Memory B cell (primary cell): ENCODE measurements around the gene NBEAL2.

Experiments
- ATAC-seq: fragments of 150-1000 bp; cut with Tn5 transposase; 2 replicates; pipeline ENCODE4 v1.10.0; 2021; ENCODE audit warnings: low read depth, mild to moderate bottlenecking, moderate library complexity
- DNase-seq, 2 donors: peaks; one replicate each; pipeline ENCODE4 v3.0.0; 2022; ENCODE audit warnings: low spot score in 2 of 2
- H3K27ac Mint-ChIP-seq: one replicate; pipeline ENCODE4 v1.8.0; 2022; ENCODE audit warnings: mild to moderate bottlenecking, moderate library complexity, mixed read lengths
- H3K27me3 Mint-ChIP-seq: one replicate; pipeline ENCODE4 v1.8.0; 2022; ENCODE audit warnings: mixed read lengths
- H3K36me3 Mint-ChIP-seq: one replicate; pipeline ENCODE4 v1.8.0; 2022; ENCODE audit warnings: mild to moderate bottlenecking, mixed read lengths
- H3K4me1 Mint-ChIP-seq: one replicate; pipeline ENCODE4 v1.8.0; 2022; ENCODE audit warnings: mixed read lengths
- H3K4me3 Mint-ChIP-seq: one replicate; pipeline ENCODE4 v1.8.0; 2022; ENCODE audit warnings: mild to moderate bottlenecking, moderate library complexity, mixed read lengths
- H3K9me3 Mint-ChIP-seq: one replicate; pipeline ENCODE4 v1.8.0; 2022; ENCODE audit warnings: mixed read lengths

Gene NBEAL2

DNA sequence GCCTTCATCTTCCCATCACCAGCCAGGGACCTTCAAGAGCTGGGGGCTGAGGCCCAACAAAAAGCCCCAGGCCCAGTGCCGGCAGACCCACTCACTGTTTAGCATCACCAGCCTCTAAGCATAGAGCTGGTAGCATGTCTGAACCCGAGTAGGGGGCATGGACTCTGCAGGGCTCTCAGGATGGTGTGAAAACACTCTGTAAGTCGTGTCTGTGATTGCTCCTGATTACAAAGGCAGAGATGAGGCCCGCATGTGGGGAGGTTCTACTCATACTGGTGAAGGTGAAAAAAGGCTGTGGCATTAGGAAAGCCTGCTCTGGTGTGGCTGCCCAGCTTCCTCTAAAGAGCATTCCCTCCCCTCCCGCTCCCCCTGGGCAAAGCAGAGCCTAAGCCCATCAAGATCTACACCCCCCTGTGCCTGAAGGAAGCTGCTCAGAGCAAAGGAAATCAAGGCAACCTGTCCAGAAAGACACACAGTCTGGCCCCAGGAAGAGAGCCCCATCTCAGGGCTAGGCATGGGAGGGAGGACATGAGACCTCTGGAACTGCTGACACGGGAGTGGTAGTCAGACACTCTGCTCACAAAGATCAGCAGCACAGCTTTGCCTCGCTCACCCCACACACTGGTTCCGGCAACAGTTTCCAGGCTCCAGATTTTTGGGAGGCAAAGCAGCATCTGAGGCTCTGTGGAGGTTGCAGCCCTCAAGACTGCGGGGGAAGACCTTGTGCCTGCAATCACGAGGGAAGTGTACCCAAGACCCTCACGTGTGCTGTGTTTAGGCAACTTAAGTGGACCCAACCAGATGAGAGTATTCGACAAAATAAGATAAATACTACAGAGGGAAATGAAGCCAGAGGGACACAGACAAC lies 39.7 kb upstream of the NBEAL2 start:
- Mint-ChIP-seq H3K4me3 (peak overlapping the region; percentile 39), H3K4me1 (peaks cover 54% of the 10 kb centered on the region)

GRCh38 chr3:46942076-46942475 lies 37.4 kb upstream of the NBEAL2 start:
- H3K36me3 Mint-ChIP-seq, result peaks cover 29% of the 10 kb centered on the region
- ATAC-seq (no peak), DNase-seq (no peak)
- H3K27me3 Mint-ChIP-seq, result no peaks in the 10 kb centered on the region
- no peaks in the 10 kb centered on the region for H3K9me3 Mint-ChIP-seq
- peaks cover 55% of the 10 kb centered on the region for H3K4me1 Mint-ChIP-seq
- peak overlapping the region; percentile 78 for H3K27ac Mint-ChIP-seq
- no peak overlapping the region for H3K4me3 Mint-ChIP-seq

More for the DNA sequence above, 39.7 kb upstream of the NBEAL2 start:
- no peak for ATAC-seq
- H3K36me3 Mint-ChIP-seq, result peaks cover 25% of the 10 kb centered on the region
- peak overlapping the region; percentile 90 for H3K27ac Mint-ChIP-seq
- H3K9me3 Mint-ChIP-seq, result no peaks in the 10 kb centered on the region
- no peaks in the 10 kb centered on the region for H3K27me3 Mint-ChIP-seq
- no peak for DNase-seq

DNA sequence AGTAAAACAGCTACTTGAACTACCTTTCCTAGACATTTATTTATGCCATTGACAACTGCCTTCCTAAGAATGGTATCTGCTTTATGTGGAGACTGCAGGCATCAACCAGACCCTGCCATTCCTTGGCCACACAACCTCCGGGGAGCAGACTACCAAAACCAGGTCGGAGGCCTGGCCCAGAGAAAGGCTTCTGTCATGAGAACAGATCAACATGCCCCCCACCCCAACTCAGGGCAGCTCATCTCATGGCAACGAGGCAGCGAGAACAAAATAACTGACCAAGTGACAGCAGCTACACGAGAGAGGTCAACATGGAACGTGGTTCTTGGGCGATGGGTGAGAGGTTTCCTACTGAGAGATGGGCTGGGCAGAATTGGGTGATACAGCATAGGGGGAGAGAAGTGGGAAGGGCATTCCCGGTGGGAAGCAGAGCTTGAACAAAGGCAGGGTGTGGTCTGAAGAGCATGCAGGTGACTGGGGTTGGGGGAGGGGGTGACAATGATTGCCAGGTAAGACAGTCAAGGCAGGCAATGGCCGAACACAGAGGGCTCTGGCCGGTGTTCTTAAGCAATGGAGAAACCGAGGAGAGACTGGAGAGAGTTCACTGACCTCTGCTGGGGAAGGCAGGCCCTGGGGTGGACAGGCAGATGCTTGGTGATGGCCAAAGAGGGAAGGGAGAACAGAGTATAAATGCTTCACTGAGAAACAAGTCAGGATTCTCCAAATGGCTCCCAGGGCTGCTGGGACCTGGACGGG lies 36.8 kb upstream of the NBEAL2 start:
- Mint-ChIP-seq H3K9me3 (no peaks in the 10 kb centered on the region), H3K4me3 (peak overlapping the region; percentile 1), H3K36me3 (peaks cover 31% of the 10 kb centered on the region), H3K4me1 (peaks cover 58% of the 10 kb centered on the region), H3K27me3 (no peaks in the 10 kb centered on the region), H3K27ac (peak overlapping the region; percentile 78)
- DNase-seq, result no peak
- ATAC-seq, result no peak

DNA sequence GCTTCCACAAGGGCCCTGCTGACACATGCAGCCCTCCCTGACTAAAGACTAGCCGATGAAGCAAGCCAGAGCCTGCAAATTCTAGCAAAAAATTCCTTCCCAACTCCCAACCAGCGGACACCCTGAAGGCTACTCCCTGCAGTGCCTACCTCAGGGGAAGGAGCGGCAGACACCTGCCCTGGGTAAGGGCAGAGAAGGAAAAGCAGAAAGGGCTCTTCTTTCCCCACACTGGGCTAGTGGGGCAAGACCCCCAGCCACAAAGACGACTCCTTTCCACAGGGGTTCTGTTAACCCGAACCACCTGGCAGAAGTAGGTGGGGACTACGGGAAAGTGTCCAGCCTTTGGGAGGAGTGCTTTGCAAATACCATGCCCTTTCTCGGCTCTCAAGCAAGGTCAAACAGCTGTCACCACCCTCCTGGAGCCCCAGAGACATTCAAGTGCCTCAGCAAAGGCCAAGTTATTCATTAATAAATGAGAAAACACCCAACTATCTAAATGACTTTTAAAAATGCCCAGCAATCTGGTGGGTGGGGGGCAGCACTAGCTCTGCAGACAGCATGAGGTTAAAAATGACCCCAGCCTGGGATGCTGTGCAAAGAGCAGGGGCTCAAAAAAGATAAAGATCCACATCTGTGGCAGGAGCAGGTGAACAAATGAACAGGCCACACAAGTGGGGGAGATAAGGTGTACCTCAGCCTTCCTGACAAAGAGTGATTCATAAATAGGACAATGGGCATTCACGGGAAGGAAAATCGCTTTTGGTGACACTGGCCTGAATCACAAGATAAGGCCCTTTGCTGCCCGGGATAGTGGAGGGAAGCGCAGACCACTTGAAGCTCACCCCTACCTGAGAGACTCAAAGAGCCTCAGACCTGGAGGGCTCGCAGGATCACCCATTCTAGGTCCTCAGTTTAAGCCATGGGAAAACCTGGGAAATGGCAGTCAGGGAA lies 36.0 kb upstream of the NBEAL2 start:
- no peak overlapping the region for H3K4me3 Mint-ChIP-seq
- no peak for ATAC-seq
- H3K4me1 Mint-ChIP-seq, result peaks cover 59% of the 10 kb centered on the region
- peaks cover 28% of the 10 kb centered on the region for H3K36me3 Mint-ChIP-seq
- DNase-seq, result no peak
- peak overlapping the region; percentile 78 for H3K27ac Mint-ChIP-seq
- no peaks in the 10 kb centered on the region for H3K9me3 Mint-ChIP-seq
- no peaks in the 10 kb centered on the region for H3K27me3 Mint-ChIP-seq

DNA sequence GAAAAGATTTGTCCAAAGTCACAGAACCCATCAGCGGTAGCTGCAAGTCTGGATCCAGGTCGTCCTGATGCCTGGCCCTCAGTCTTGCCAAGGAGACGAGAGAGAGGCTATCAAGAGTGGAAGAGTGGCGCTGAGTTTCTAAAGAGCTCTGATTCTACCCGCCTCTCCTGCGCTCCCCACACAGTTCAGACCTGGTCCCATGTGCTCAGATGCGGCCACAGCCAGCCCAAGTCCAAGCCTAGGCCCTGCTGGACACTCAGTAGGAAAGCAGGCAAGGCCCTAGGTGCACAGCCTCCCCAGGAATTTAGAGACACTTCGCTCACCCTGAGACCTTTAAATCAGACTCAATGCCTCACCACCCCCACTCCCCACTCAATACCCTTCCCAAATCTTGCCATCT lies 35.3 kb upstream of the NBEAL2 start:
- ATAC-seq (no peak), DNase-seq (no peak)
- Mint-ChIP-seq H3K4me3 (no peak overlapping the region), H3K36me3 (peaks cover 25% of the 10 kb centered on the region), H3K9me3 (no peaks in the 10 kb centered on the region), H3K27ac (peak overlapping the region; percentile 55), H3K27me3 (no peaks in the 10 kb centered on the region), H3K4me1 (peaks cover 59% of the 10 kb centered on the region)

DNA sequence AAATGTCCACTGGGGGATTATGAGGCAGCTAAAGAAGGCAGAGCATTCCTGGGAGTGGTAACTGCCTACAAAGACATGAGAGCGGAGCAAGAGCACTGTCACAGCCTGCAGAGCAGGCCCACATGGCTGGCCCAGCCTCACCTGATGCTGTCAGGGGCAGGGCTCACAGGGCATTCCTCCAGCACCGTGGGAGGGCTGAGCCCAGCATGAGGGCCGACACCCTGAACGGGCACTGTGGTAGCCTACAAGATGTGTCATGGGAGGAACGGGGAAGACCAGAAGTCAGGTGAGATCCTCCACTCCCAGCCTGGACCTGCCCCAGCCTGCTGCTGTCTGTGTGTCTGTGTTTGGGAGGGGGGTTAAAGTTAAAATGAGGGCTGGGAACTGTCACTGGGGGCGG lies 33.0 kb upstream of the NBEAL2 start:
- H3K9me3 Mint-ChIP-seq, result no peaks in the 10 kb centered on the region
- peak overlapping the region; percentile 84 for H3K27ac Mint-ChIP-seq
- H3K27me3 Mint-ChIP-seq, result no peaks in the 10 kb centered on the region
- H3K36me3 Mint-ChIP-seq, result peaks cover 18% of the 10 kb centered on the region
- DNase-seq, result no peak
- ATAC-seq, result no peak
- no peak overlapping the region for H3K4me3 Mint-ChIP-seq
- peaks cover 54% of the 10 kb centered on the region for H3K4me1 Mint-ChIP-seq

- H3K36me3 Mint-ChIP-seq, result peaks cover 18% of the 10 kb centered on the region
- ATAC-seq, result peak; percentile 10
- H3K4me1 Mint-ChIP-seq, result peaks cover 56% of the 10 kb centered on the region
- no peaks in the 10 kb centered on the region for H3K9me3 Mint-ChIP-seq
- DNase-seq, result no peak
- H3K27ac Mint-ChIP-seq, result peak overlapping the region; percentile 84
- peak overlapping the region; percentile 21 for H3K4me3 Mint-ChIP-seq
- no peaks in the 10 kb centered on the region for H3K27me3 Mint-ChIP-seq
These were observed 32.5 kb upstream of the NBEAL2 start for GRCh38 chr3:46946856-46947545.

GRCh38 chr3:46947546-46947901 lies 31.9 kb upstream of the NBEAL2 start:
- H3K27me3 Mint-ChIP-seq, result no peaks in the 10 kb centered on the region
- peak overlapping the region; percentile 54 for H3K4me3 Mint-ChIP-seq

DNA sequence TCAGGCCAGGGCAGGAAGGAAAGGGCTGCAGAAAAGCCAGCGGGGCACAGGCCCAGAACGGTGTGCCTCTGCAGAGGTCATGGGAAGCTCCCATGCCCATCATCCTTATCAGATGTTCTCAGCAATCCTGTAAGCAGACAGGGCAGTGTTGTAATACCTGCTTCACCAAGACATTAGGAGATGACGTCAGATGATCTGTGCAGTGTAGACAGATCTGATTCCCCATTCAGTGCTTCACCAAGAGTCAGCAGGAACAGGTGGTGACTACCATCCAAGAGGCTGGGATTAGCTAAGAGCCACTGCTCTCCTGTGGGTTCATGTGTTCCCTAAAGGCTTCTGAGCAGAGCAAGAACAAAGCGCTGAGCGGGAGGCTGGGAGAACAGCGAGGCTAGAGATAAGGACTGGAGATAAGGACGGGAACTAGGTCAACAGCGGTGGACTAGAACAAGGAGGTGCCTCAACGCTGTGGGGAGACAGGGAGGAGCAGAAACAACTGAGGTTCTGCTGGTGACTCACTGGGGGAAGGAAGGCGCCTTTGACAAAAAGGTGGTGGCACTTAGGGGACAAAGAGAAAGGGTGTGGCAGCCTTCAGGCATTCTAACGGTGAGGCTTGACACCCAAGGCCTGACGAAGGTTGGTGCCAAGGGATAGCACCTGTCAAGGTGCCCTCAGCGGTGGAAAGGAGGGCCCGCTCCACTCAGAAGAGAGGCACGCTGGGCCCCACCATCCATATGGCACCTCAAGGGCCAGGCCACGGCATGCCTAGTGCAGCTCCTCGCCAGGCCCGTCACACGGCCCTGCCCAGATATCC lies 31.3 kb upstream of the NBEAL2 start:
- ATAC-seq, result no peak
- Mint-ChIP-seq H3K27me3 (no peaks in the 10 kb centered on the region), H3K27ac (peak overlapping the region; percentile 84), H3K36me3 (peaks cover 14% of the 10 kb centered on the region), H3K9me3 (no peaks in the 10 kb centered on the region), H3K4me1 (peaks cover 60% of the 10 kb centered on the region), H3K4me3 (peak overlapping the region; percentile 54)
- DNase-seq, result no peak

More at GRCh38 chr3:46947546-46947901, 31.9 kb upstream of the NBEAL2 start:
- ATAC-seq, result no peak
- Mint-ChIP-seq H3K27ac (peak overlapping the region; percentile 84), H3K9me3 (no peaks in the 10 kb centered on the region), H3K36me3 (peaks cover 17% of the 10 kb centered on the region), H3K4me1 (peaks cover 59% of the 10 kb centered on the region)
- no peak for DNase-seq

DNA sequence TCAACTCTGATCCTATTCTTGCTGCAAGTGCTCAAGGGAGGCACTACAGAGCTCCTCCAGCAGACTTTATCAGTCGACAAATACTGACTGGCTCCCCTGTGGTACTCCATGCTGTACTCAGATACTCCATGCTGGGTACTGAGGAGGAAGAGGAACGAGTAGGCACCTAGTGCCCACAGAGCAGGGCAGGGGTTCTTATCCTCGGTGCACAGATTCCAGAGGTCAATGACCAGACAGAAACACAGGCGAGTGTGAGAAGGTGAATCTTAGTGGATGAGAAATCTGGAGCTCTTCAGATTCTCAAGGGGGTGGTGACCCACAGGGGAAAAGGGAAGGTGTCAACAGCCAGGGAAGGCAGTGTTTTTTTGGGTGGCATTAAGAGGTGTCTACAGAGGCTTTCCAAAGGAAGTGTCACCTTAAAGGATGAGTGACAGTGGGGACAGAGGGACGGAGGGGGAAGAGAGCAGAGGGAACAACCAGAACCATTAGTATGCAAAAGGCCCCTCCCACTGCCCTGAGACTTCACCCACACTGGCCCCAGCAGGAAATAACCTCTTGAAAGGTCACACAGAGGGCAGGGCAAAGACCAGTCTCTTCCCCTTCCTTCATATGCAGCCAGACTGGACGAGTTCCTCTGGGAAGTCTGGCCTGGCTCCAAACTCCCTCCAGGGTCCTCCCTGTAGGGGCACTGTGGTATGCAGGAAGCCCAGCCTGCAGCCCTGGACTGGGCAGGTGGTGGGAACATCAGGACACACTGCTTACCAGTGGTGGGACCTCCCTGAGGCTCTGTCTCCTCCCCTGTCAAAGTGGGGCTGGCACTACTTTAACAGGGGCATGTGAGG lies 30.4 kb upstream of the NBEAL2 start:
- Mint-ChIP-seq H3K4me3 (peak overlapping the region; percentile 12), H3K36me3 (peaks cover 14% of the 10 kb centered on the region), H3K27me3 (no peaks in the 10 kb centered on the region), H3K27ac (peak overlapping the region; percentile 84), H3K9me3 (no peaks in the 10 kb centered on the region), H3K4me1 (peaks cover 69% of the 10 kb centered on the region)
- no peak for ATAC-seq
- no peak for DNase-seq

- peak overlapping the region; percentile 49 for H3K4me3 Mint-ChIP-seq
- peaks cover 13% of the 10 kb centered on the region for H3K36me3 Mint-ChIP-seq
- ATAC-seq, result no peak
- no peaks in the 10 kb centered on the region for H3K9me3 Mint-ChIP-seq
- no peak for DNase-seq
- H3K27ac Mint-ChIP-seq, result no peak overlapping the region
- peaks cover 68% of the 10 kb centered on the region for H3K4me1 Mint-ChIP-seq
- no peaks in the 10 kb centered on the region for H3K27me3 Mint-ChIP-seq
These were observed 29.3 kb upstream of the NBEAL2 start for GRCh38 chr3:46950177-46950576.

DNA sequence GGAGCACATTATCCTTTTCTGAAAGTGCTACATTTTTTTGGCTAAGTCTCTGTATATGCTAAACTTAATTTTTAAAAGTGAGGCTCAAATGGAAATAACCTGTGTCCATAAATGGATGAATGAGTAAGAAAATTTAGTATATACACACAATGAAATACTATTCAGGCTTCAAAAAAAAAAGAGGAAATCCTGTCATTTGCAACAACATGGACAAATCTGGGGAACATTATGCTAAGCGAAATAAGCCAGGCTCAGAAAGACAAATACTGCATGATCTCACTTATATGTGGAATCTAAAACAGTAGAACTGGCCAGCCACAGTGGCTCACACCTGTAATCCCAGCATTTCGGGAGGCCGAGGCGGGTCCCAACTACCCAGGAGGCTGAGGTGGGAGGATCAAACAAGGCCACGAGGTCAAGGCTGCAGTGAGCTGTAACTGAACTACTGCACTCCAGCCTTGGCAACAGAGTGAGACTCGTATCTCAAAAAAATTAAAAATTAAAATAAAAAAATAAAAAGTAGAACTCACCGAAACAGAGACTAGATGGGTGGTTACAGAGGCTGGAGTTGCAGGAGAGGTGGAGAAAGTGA lies 28.7 kb upstream of the NBEAL2 start:
- no peak for ATAC-seq
- Mint-ChIP-seq H3K4me1 (peaks cover 71% of the 10 kb centered on the region), H3K36me3 (peaks cover 11% of the 10 kb centered on the region), H3K27me3 (no peaks in the 10 kb centered on the region), H3K4me3 (no peak overlapping the region), H3K27ac (no peak overlapping the region), H3K9me3 (no peaks in the 10 kb centered on the region)
- no peak for DNase-seq
